Left renal cortex interstitium (tissue), 4 donors: Measurements from ENCODE around the gene RPS15. TPM values are rescaled to one million over a fixed set of nuclear protein-coding genes. Genes with fewer than 3 reads are reported as not detected.
"Not testable (repeated sequence)": the region's sequence is repeated elsewhere in the genome, so short reads cannot be mapped to it uniquely, and the experiment has no call there.

ENCODE experiments used
- DNase-seq, 4 donors: peaks; one replicate each; pipeline ENCODE4 v3.0.0-alpha.2; 2013; ENCODE audit warnings: low read depth in 4 of 4, low spot score in 2 of 4, missing footprints in 1 of 4
- polyA plus RNA-seq, 4 donors: library from polyadenylated mRNA; unstranded; fragments of 120-200 nt; gene quantifications; one replicate each; pipeline ENCODE4 v1.2.1, GENCODE V29; 2013; ENCODE audit not compliant: insufficient read length in 4 of 4

RPS15 gene
- polyA plus RNA-seq, 4 donors: 623 to 1,048 (median 767) TPM

GRCh38 chr19:1431759-1432506 is 6.3 kb upstream of the RPS15 start:
- DNase-seq: no peak

- no peak for DNase-seq
Observed at GRCh38 chr19:1432507-1432887, 5.7 kb upstream of the RPS15 start.

DNA sequence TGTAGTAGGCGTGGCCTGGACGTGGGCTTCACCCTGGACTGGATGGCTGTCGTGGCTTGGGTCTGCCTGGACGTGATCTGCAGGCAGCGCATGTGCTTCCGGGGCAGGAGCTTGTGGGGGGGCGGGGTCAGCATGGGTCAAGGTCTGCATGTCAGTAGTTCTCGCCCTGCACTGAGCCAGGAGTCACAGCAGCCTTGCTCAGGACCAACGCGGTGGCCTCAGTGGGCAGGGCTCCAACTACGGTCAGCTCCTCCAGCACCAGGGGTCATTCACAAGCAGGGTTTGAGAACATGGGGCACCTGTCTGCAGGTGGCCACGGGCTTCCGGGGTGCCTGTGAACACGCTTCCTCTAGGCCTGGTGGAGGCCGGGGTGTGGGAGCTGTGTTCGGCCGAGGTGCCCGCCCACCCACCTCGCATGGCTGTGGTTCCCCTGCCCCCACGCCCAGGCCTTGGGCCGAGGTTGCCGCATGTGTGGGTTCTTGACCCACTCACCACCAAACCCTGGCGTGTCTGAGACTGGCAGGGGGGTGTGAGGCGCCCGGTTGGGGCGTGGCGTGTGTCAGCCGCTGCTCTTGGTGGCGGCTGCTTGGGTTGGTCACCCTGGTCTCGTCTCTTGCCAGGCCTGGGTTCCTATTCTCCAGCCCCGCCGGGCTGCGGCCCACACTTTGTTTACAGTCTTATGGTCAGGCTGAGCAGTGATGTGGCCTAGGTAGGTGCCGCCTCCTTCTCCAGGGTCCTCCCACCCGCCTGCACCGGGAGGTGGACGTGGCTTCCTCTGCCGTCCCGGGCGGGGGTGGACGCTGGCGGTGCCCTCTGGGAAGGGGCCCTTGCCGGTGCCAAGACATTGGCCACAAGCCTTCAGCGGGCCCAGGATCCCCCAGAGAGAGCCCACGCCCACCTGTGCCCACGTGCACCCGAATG is 4.8 kb upstream of the RPS15 start:
- DNase-seq: no peak

- no peak for DNase-seq
Observed at GRCh38 chr19:1434040-1434366, 4.2 kb upstream of the RPS15 start.

DNA sequence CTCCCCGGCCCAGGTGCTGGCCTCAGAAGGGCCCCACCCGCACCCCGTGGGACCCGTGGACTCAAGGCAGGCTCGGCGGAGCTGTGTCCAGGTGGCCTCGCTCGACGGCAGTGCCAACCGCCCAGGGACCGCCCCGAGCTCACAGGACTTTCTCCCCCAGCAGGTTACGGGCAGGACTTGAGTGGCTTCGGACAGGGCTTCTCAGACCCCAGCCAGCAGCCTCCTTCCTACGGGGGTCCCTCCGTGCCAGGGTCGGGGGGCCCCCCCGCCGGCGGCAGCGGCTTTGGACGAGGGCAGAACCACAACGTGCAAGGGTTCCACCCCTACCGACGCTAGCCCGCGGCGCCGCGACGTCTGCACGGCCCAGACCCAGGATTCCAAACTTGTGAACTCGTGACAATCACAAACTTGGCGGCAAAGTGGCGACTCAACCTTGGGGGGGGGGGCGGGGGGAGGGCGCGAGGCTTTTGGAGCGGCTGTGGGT is 3.6 kb upstream of the RPS15 start:
- no peak for DNase-seq

DNA sequence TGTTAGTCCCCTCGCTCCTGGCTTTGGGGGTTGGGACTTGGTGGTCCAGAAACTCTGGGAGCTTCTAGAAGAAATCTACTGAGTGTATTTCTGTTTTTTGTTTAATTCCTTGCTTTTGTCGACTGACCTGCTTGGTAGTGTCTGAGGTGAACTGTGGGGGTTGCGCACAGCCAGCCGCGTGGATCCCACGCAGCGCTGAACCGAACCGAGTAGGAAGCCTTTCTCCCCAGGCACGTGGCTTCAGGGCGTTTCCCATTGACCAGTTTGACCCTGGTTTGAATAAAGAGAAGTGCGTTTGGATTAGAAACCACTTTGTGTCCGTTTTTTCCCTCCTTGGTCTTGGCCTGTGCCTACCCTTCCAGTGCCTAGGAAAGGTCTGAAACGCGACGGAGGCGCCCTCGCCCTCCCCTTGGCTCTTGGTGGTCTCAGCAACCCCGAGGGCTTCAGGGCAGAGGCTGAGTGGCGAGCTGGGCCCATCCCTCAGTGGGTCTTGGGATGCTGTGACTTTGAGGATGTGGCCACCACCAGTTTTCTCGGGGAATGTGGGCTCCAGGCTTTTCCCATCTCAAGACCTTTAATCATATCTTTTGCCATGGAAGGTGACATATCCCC is 2.7 kb upstream of the RPS15 start:
- DNase-seq: no peak

DNA sequence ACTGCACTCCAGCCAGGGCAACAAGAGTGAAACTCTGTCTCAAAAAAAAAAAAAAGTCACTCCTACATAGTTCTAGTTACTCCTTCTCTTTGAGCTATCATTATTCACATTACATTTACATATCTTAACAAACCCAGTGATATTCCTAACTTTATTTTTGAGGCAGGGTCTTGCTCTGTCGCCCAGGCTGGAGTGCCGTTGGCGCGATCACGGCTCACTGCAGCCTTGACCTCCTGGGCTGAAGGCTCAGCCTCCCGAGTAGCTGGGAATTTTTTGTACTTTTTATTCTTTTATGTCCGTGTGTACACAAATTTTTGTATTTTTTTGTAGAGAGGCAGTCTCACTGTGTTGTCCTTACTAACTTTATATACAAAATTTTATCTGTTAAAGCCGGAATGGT is 587 bp upstream of the RPS15 start:
- no peak for DNase-seq

- DNase-seq: no peak
Observed at GRCh38 chr19:1438933-1439354, 748 bp downstream of the RPS15 start.

GRCh38 chr19:1439525-1440417 is 1.6 kb downstream of the RPS15 start:
- not testable (repeated sequence) for DNase-seq

- no peak for DNase-seq
Observed at GRCh38 chr19:1440418-1440801, 2.2 kb downstream of the RPS15 start.

DNA sequence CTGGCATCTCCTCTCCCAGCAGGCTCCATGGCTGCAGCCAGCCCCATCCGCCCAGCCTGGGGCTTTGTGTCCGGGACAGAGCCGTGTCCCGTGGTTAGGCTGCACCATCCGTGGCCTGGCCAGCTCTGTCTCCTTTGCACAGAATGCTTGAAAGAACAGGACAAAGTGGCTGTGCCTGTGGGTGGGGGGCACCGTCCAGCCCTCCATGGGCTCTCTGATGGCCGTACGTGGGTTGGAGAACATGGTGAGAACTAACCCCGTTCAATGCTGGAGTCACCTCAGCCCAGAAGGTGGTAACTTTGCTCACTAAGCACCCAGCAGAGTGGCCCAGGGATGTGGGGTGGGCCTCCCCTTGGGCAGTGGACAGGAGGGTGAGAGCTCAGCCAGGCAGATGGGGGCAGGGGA is 2.8 kb downstream of the RPS15 start:
- DNase-seq: no peak

DNA sequence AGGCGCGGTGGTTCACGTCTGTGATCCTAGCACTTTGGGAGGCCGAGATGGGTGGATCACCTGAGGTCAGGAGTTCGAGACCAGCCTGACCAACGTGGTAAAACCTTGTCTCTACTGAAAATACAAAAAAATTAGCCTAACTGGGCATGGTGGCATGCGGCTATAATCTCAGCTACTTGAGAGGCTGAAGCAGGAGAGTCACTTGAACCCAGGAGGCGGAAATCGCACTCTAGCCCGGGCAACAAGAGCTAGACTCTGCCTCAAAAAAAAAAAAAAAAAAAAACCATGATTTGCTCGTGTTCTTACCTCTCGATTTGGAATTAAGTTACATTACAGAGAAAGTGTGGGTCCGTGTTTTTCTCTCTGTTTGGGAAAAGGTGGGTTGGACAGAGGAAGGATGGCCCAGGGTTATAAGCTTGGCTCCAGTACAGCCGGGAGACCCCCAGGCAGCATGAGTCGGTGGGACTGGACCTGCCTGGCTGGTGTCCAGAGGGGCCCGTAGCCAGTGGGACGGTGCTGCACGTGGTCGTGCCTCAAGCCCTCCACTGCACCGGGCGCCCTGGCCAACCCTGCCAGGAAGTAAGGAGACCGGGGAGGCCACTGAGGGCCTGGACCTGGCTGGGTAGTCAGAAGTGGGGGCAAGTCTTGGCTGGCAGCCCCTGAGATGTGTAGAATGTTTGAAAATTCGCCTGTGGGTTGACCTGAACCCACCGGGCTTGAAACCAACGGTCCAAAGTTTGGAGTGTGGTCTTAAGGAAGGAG is 3.7 kb downstream of the RPS15 start:
- no peak for DNase-seq

DNA sequence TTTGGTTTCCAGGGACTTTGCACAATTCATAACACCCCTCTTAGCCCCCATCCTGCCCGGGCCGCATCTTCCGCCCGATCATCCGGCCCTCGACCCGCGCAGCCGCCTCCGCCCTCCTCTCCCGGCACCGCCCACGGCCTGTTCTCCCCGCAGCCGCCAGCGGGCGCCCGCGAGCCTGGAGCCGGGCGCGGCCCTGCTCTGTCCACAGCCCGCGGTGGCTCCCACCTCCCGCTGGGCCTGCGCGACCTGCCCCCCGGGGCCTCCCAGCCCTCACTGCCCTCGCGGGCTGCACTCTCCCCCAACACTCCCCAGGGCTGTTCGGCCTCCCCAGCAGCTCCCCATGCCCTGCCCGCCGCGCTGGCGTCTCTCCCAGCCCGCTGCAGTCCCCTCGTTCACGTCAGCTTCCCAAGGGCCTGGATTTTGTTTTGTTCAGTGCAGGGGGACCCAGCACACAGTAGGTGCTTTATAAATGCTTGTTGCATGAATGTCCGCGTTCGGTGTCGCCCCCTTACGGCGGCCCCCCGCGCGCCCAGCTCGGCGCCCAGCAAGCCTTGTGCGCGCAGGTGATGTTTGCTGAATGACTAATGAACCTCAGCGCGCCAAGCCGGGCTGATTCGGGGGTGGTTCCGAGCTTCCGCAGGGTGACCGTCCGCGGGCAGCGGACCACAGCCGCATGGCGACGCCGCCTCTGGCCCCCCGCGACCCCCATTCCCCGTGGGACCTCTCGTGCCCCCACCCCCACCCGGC is 7.2 kb downstream of the RPS15 start:
- DNase-seq: no peak

GRCh38 chr19:1445932-1446712 is 7.9 kb downstream of the RPS15 start:
- DNase-seq: no peak

GRCh38 chr19:1446713-1447481 is 8.7 kb downstream of the RPS15 start:
- no peak for DNase-seq

DNA sequence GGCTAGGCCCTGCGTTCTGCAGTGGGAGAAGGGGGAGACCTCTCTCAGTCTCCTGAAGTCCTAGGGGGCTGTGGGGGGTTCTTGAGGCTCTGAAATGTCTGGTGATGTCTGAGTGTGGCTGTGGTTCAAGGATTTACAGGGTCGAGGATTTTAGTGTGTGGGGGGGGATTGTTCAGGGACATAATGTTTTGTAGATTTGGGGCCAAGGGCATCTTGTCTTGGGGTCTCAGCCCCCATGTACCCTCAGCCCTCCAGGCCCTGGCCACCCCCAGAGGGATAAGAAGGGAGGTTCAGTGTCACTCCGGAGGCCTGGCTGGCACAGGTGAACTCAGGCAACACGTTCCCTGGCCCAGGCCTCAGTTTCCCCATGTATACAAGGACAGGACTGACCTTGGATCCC is 9.3 kb downstream of the RPS15 start:
- DNase-seq: no peak

DNA sequence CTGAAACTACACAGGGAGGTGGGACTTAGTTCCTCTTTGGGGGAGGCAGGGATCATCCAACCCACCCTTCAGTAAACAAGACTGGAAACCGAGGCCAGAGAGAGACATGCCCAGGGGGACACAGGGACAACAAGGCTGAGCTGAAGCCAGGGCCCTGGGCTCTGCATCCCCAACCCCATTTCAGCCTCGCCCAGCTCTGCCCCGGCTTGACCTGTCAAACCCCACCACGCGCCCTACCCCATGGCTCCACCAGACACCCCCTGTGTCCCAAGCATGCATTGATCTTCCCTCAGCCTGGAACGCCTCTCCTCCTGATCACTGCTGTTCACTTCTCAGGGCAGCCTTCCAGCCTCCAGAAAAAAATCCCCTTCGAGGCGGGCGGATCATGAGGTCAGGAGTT is 9.7 kb downstream of the RPS15 start:
- no peak for DNase-seq
